ENCODE results near the gene NUDT4B. TPM values are rescaled to one million over a fixed set of nuclear protein-coding genes. Genes with fewer than 3 reads are reported as not detected.
"Not testable (repeated sequence)": the region's sequence is repeated elsewhere in the genome, so short reads cannot be mapped to it uniquely, and the experiment has no call there.

The NUDT4B gene
- total and polyA plus RNA-seq, 9 donors, result 0.31 to 1.3 (median 0.69) TPM; not detected in 1

DNA sequence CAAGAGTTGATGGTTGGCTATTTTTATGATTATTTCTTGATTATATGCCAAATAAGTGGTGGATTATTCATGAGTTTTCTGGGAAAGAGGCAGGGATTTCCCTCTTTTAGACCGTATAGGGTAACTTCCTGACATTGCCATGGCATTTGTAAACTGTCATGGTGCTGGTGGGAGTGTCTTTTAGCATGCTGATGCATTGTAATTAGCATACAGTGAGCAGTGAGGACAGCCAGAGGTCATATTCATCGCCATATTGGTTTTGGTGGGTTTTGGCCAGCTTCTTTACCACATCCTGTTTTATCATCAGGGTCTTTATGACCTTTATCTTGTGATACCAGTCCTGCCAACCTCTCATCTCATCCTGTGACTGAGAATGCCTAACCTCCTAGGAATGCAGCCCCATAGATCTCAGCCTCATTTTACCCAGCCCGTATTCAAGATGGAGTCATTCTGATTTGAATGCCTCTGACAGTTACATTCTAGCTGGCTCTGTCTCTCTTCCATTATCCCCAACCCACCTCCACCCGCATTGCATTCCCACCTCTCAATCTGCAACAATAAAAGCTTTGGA lies 45.3 kb downstream of the NUDT4B start:
- H3K27ac ChIP-seq (ENCODE audit: low read length); H3K4me3 ChIP-seq (ENCODE audit: low read length); H3K4me1 ChIP-seq (ENCODE audit: control insufficient read depth, insufficient read depth, low read length); H3K36me3 ChIP-seq (ENCODE audit: control insufficient read depth, insufficient read depth, low read length); H3K27me3 ChIP-seq (ENCODE audit: control insufficient read depth, insufficient read depth, low read length); H3K9me3 ChIP-seq (replicated peaks; ENCODE audit: control insufficient read depth, low read depth, low read length); DNase-seq: not testable (repeated sequence)
- WGBS (ENCODE audit: insufficient coverage), result no CpG with 5 or more reads among the region's 4 CpGs

Other genes starting within 250 kb of the NUDT4B start
- 23.2 TPM for gene NBPF14, start 152.8 kb upstream of the NUDT4B start, total RNA-seq
- 10 to 100 TPM; 11.1 to 20.9 (median 17.7) TPM for gene NBPF14, start 152.8 kb upstream of the NUDT4B start, polyA plus RNA-seq (ENCODE audit: insufficient read depth in 1 of 8, insufficient read length in 8 of 8, low replicate concordance in 1 of 8)
- gene PDE4DIP, start 95.7 kb downstream of the NUDT4B start, total RNA-seq, result 618 TPM
- gene PDE4DIP, start 95.7 kb downstream of the NUDT4B start, polyA plus RNA-seq (ENCODE audit: insufficient read depth in 1 of 8, insufficient read length in 8 of 8, low replicate concordance in 1 of 8), result 100 to 1,000 TPM; 542 to 966 (median 683) TPM